Measurements from ENCODE around the gene ZC3H12A. TPM values are rescaled to one million over a fixed set of nuclear protein-coding genes. Genes with fewer than 3 reads are reported as not detected.
"Not testable (repeated sequence)": the region's sequence is repeated elsewhere in the genome, so short reads cannot be mapped to it uniquely, and the experiment has no call there.

The ZC3H12A gene
- polyA plus RNA-seq, 3 donors, result 5.2 to 155 (median 5.8) TPM

DNA sequence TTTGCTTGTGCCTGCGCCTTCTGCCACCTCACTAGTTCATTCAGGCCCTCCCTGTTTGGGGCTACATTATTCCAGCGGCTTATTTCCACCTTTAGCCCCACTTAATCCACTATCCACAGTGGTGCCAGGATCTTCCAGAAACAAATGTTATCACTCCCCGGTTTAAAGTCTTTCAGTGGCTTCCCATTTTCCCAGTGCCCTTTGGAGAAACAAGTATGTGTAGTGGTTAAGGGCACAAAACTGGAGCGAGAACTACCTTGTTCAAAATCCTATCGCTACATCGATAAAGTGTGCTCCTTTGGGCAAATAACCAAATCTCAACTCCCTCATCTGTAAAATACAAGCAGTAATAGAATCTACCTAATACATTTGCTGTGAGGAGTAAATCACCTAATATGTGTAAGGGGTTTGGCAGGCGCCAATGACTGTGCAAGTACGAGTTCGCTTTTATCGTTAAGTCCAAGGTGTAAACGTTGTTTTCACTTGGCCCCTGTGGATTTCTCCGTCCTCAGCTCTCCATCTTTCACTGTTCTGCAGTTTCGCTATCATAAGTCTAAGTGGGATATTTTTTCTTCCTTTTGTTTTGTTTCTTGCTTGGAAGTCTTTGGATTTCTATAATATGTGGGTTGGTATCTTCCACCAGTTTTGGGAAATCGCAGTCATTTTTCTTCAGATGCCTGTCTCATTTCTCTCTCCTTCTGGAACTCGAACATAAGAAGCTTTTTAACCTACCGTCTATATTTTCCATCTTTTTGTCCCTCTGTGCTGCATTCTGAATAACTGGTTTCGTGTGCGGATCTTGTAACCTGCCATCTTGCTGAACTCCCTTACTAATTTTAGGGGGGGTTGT is 41.0 kb downstream of the ZC3H12A start:
- Histone ChIP-seq H4K20me1 (ENCODE audit: insufficient read depth, low read length) (peaks cover 6% of the 10 kb centered on the region), H3K79me2 (ENCODE audit: insufficient read depth, low read length) (peaks cover 22% of the 10 kb centered on the region), H3K4me1 (ENCODE audit: control insufficient read depth in 1 of 2, insufficient read depth in 2 of 2, low read length in 2 of 2) (peaks cover 17 to 21% of the 10 kb centered on the region in 2 donors), H3K36me3 (replicated peaks in 1 of 2; ENCODE audit: control insufficient read depth in 1 of 2, insufficient read depth in 2 of 2, low read length in 2 of 2) (peaks cover 13 to 21% of the 10 kb centered on the region in 2 donors), H3K27ac (ENCODE audit: low read depth in 1 of 2, low read length in 2 of 2) (peak overlapping the region; percentile 95 to 96), H3K27me3 (ENCODE audit: control insufficient read depth in 2 of 2, insufficient read depth in 2 of 2, low read length in 2 of 2) (no peaks in the 10 kb centered on the region), H3K4me3 (replicated peaks in 1 of 3; ENCODE audit: low read depth in 2 of 3, low read length in 3 of 3) (peak overlapping the region; percentile 57 to 90 (median 83)), H3K4me2 (replicated peaks; ENCODE audit: extremely low read depth, low read length, poor library complexity, severe bottlenecking) (peak overlapping the region; percentile 86), H2AFZ (ENCODE audit: insufficient read depth, low read depth, low read length, poor library complexity, severe bottlenecking) (peak overlapping the region; percentile 95), H3K9ac (ENCODE audit: insufficient read depth, low read length, poor library complexity, severe bottlenecking) (peak overlapping the region; percentile 80), H3K9me3 (replicated peaks in 1 of 2; ENCODE audit: control insufficient read depth in 1 of 2, insufficient read depth in 1 of 2, low read length in 2 of 2) (no peaks in the 10 kb centered on the region)
- Mint-ChIP-seq H3K4me1 (peaks cover 23% of the 10 kb centered on the region), H3K27ac (peak overlapping the region; percentile 94 to 99 (median 98)), H3K36me3 (peaks cover 20 to 21% of the 10 kb centered on the region in 2 donors), H3K27me3 (ENCODE audit: low read depth in 3 of 3) (peaks cover 1 to 4% (median 2%) of the 10 kb centered on the region in 3 donors), H3K4me3 (peak overlapping the region; percentile 96 to 97), H3K9me3 (peaks cover 0 to 3% (median 0%) of the 10 kb centered on the region in 7 donors)
- 80% methylated on average over 8 of the region's 18 CpGs for WGBS (ENCODE audit: insufficient coverage)
- no peak for DNase-seq
- TF ChIP-seq, protein P1, sequence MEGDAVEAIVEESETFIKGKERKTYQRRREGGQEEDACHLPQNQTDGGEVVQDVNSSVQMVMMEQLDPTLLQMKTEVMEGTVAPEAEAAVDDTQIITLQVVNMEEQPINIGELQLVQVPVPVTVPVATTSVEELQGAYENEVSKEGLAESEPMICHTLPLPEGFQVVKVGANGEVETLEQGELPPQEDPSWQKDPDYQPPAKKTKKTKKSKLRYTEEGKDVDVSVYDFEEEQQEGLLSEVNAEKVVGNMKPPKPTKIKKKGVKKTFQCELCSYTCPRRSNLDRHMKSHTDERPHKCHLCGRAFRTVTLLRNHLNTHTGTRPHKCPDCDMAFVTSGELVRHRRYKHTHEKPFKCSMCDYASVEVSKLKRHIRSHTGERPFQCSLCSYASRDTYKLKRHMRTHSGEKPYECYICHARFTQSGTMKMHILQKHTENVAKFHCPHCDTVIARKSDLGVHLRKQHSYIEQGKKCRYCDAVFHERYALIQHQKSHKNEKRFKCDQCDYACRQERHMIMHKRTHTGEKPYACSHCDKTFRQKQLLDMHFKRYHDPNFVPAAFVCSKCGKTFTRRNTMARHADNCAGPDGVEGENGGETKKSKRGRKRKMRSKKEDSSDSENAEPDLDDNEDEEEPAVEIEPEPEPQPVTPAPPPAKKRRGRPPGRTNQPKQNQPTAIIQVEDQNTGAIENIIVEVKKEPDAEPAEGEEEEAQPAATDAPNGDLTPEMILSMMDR (IDR thresholded peaks at IDR 0.05), result no peak
- intact Hi-C loops (cut with micrococcal nuclease), result loop anchor here in 1 of 2 donors (2.0 kb wide), 1 partner anchor 167 kb away; no protein-coding TSS in a partner anchor

DNA sequence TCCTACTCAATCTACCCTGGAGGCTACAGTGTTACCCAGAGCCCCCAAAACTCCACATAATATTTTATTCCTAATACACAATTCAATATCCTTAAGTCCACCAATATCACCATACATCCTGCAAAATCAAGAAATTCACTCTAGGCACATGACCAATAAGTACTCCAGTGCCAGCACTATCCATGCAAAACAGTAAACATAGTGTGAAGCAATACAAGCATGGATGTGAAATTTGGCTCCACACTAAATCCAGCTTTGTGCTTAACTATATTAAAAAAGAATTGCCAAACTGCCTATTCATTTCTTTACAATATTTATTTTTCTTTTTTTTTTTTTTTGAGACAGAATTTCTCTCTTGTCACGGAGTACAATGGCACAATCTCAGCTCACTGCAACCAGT is 43.2 kb downstream of the ZC3H12A start:
- Histone ChIP-seq H3K27me3 (ENCODE audit: control insufficient read depth in 2 of 2, insufficient read depth in 2 of 2, low read length in 2 of 2) (no peaks in the 10 kb centered on the region), H3K4me3 (replicated peaks in 1 of 3; ENCODE audit: low read depth in 2 of 3, low read length in 3 of 3) (no peak overlapping the region), H3K9ac (ENCODE audit: insufficient read depth, low read length, poor library complexity, severe bottlenecking) (no peak overlapping the region), H3K9me3 (replicated peaks in 1 of 2; ENCODE audit: control insufficient read depth in 1 of 2, insufficient read depth in 1 of 2, low read length in 2 of 2) (no peaks in the 10 kb centered on the region), H3K36me3 (replicated peaks in 1 of 2; ENCODE audit: control insufficient read depth in 1 of 2, insufficient read depth in 2 of 2, low read length in 2 of 2) (peaks cover 0 to 4% of the 10 kb centered on the region in 2 donors), H3K27ac (ENCODE audit: low read depth in 1 of 2, low read length in 2 of 2) (no peak overlapping the region), H3K4me1 (ENCODE audit: control insufficient read depth in 1 of 2, insufficient read depth in 2 of 2, low read length in 2 of 2) (peaks cover 17 to 21% of the 10 kb centered on the region in 2 donors), H3K4me2 (replicated peaks; ENCODE audit: extremely low read depth, low read length, poor library complexity, severe bottlenecking) (no peak overlapping the region), H2AFZ (ENCODE audit: insufficient read depth, low read depth, low read length, poor library complexity, severe bottlenecking) (no peak overlapping the region), H3K79me2 (ENCODE audit: insufficient read depth, low read length) (peaks cover 15% of the 10 kb centered on the region), H4K20me1 (ENCODE audit: insufficient read depth, low read length) (peaks cover 6% of the 10 kb centered on the region)
- Mint-ChIP-seq H3K27me3 (ENCODE audit: low read depth in 3 of 3) (peaks cover 1 to 2% (median 2%) of the 10 kb centered on the region in 3 donors), H3K9me3 (peaks cover 0 to 3% (median 0%) of the 10 kb centered on the region in 7 donors), H3K4me1 (peaks cover 23% of the 10 kb centered on the region), H3K4me3 (no peak overlapping the region), H3K27ac (no peak overlapping the region), H3K36me3 (peaks cover 7 to 8% of the 10 kb centered on the region in 2 donors)
- TF ChIP-seq, protein P1 (IDR thresholded peaks at IDR 0.05), result no peak
- intact Hi-C loops (cut with micrococcal nuclease), result loop anchor here in 1 of 2 donors (2.0 kb wide), 1 partner anchor 165 kb away; no protein-coding TSS in a partner anchor
- no peak for DNase-seq
- WGBS (ENCODE audit: insufficient coverage), result 100% methylated on average over 1 of the region's 1 CpG

DNA sequence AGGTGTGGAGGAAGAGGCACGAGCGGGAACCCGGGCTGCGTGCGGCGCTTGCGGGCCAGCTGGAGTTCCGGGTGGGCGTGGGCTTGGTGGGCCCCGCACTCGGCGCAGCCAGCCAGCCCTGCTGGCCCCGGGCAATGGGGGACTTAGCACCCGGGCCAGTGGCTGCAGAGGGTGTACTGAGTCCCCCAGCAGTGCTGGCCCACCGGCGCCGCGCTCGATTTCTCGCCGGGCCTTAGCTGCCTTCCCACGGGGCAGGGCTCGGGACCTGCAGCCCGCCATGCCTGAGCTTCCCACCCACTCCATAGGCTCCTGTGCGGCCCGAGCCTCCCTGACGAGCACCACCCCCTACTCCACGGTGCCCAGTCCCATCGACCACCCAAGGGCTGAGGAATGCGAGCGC is 43.9 kb downstream of the ZC3H12A start:
- H2AFZ ChIP-seq (ENCODE audit: insufficient read depth, low read depth, low read length, poor library complexity, severe bottlenecking); H3K9ac ChIP-seq (ENCODE audit: insufficient read depth, low read length, poor library complexity, severe bottlenecking); H3K36me3 ChIP-seq (replicated peaks in 1 of 2; ENCODE audit: control insufficient read depth in 1 of 2, insufficient read depth in 2 of 2, low read length in 2 of 2); H3K9me3 Mint-ChIP-seq; H3K4me3 Mint-ChIP-seq; H3K27me3 Mint-ChIP-seq (ENCODE audit: low read depth in 3 of 3); intact Hi-C loops (cut with micrococcal nuclease); H3K27me3 ChIP-seq (ENCODE audit: control insufficient read depth in 2 of 2, insufficient read depth in 2 of 2, low read length in 2 of 2); H3K27ac ChIP-seq (ENCODE audit: low read depth in 1 of 2, low read length in 2 of 2); H3K36me3 Mint-ChIP-seq; DNase-seq; H3K4me3 ChIP-seq (replicated peaks in 1 of 3; ENCODE audit: low read depth in 2 of 3, low read length in 3 of 3); H3K27ac Mint-ChIP-seq; H3K4me2 ChIP-seq (replicated peaks; ENCODE audit: extremely low read depth, low read length, poor library complexity, severe bottlenecking); H4K20me1 ChIP-seq (ENCODE audit: insufficient read depth, low read length); H3K9me3 ChIP-seq (replicated peaks in 1 of 2; ENCODE audit: control insufficient read depth in 1 of 2, insufficient read depth in 1 of 2, low read length in 2 of 2): not testable (repeated sequence)
- Histone ChIP-seq H3K79me2 (ENCODE audit: insufficient read depth, low read length) (peaks cover 13% of the 10 kb centered on the region), H3K4me1 (ENCODE audit: control insufficient read depth in 1 of 2, insufficient read depth in 2 of 2, low read length in 2 of 2) (peaks cover 15 to 18% of the 10 kb centered on the region in 2 donors)
- WGBS (ENCODE audit: insufficient coverage), result 82% methylated on average over 2 of the region's 31 CpGs
- peaks cover 19% of the 10 kb centered on the region for H3K4me1 Mint-ChIP-seq

Measured in CD14-positive monocyte (primary cell).